ENCODE measurements around the gene AHR.

AHR gene

GRCh38 chr7:17369691-17370426 is 71.4 kb downstream of the AHR start:
- Histone ChIP-seq H3K27ac (ENCODE audit: low read length) (no peak overlapping the region), H3K4me3 (ENCODE audit: low read length) (no peak overlapping the region), H4K20me1 (ENCODE audit: insufficient read depth, low read length) (no peaks in the 10 kb centered on the region), H3K9me3 (replicated peaks; ENCODE audit: insufficient read depth, low read length) (no peaks in the 10 kb centered on the region), H3K36me3 (replicated peaks; ENCODE audit: insufficient read depth, low read length) (no peaks in the 10 kb centered on the region), H3K27me3 (replicated peaks; ENCODE audit: insufficient read depth, low read length) (no peaks in the 10 kb centered on the region), H3K79me2 (ENCODE audit: low read length) (no peaks in the 10 kb centered on the region), H3K4me2 (ENCODE audit: low read depth, low read length) (no peak overlapping the region), H3F3A (ENCODE audit: insufficient read depth, low read length) (no peaks in the 10 kb centered on the region), H3K4me1 (ENCODE audit: low read length) (no peaks in the 10 kb centered on the region), H2AFZ (ENCODE audit: low read length) (no peak overlapping the region), H3K9me2 (replicated peaks; ENCODE audit: insufficient read depth, low read length) (no peaks in the 10 kb centered on the region), H3K9ac (ENCODE audit: low read length) (no peak overlapping the region)
- no peak for TF ChIP-seq EZH2phosphoT487 (IDR thresholded peaks at IDR 0.05; ENCODE audit: low read length)
- no peak for TF ChIP-seq EZH2 (optimal IDR thresholded peaks at IDR 0.05; ENCODE audit: low read depth, low read length)
- TF ChIP-seq CTCF (IDR thresholded peaks at IDR 0.05; ENCODE audit: low read length): no peak
- DNase-seq: no peak

GRCh38 chr7:17370901-17371585 is 72.6 kb downstream of the AHR start:
- no peaks in the 10 kb centered on the region for H3K4me1 ChIP-seq (ENCODE audit: low read length)
- no peak for DNase-seq
- no peaks in the 10 kb centered on the region for H3K9me3 ChIP-seq (replicated peaks; ENCODE audit: insufficient read depth, low read length)
- no peak overlapping the region for H3K9ac ChIP-seq (ENCODE audit: low read length)
- H3K9me2 ChIP-seq (replicated peaks; ENCODE audit: insufficient read depth, low read length): no peaks in the 10 kb centered on the region
- H3K4me2 ChIP-seq (ENCODE audit: low read depth, low read length): no peak overlapping the region
- no peak overlapping the region for H3K27ac ChIP-seq (ENCODE audit: low read length)
- no peaks in the 10 kb centered on the region for H3K36me3 ChIP-seq (replicated peaks; ENCODE audit: insufficient read depth, low read length)
- no peaks in the 10 kb centered on the region for H3F3A ChIP-seq (ENCODE audit: insufficient read depth, low read length)
- no peak for TF ChIP-seq CTCF (IDR thresholded peaks at IDR 0.05; ENCODE audit: low read length)
- TF ChIP-seq EZH2 (optimal IDR thresholded peaks at IDR 0.05; ENCODE audit: low read depth, low read length): no peak
- TF ChIP-seq EZH2phosphoT487 (IDR thresholded peaks at IDR 0.05; ENCODE audit: low read length): no peak
- H3K27me3 ChIP-seq (replicated peaks; ENCODE audit: insufficient read depth, low read length): no peaks in the 10 kb centered on the region
- no peak overlapping the region for H2AFZ ChIP-seq (ENCODE audit: low read length)
- no peaks in the 10 kb centered on the region for H4K20me1 ChIP-seq (ENCODE audit: insufficient read depth, low read length)
- H3K4me3 ChIP-seq (ENCODE audit: low read length): no peak overlapping the region
- no peaks in the 10 kb centered on the region for H3K79me2 ChIP-seq (ENCODE audit: low read length)

GRCh38 chr7:17371671-17372524 is 73.4 kb downstream of the AHR start:
- Histone ChIP-seq H3K9me3 (replicated peaks; ENCODE audit: insufficient read depth, low read length) (no peaks in the 10 kb centered on the region), H3K27me3 (replicated peaks; ENCODE audit: insufficient read depth, low read length) (no peaks in the 10 kb centered on the region), H3K9me2 (replicated peaks; ENCODE audit: insufficient read depth, low read length) (no peaks in the 10 kb centered on the region), H4K20me1 (ENCODE audit: insufficient read depth, low read length) (no peaks in the 10 kb centered on the region), H3K4me2 (ENCODE audit: low read depth, low read length) (no peak overlapping the region), H3K36me3 (replicated peaks; ENCODE audit: insufficient read depth, low read length) (no peaks in the 10 kb centered on the region), H3F3A (ENCODE audit: insufficient read depth, low read length) (no peaks in the 10 kb centered on the region), H3K79me2 (ENCODE audit: low read length) (no peaks in the 10 kb centered on the region), H3K4me1 (ENCODE audit: low read length) (no peaks in the 10 kb centered on the region), H3K9ac (ENCODE audit: low read length) (no peak overlapping the region), H3K4me3 (ENCODE audit: low read length) (no peak overlapping the region), H2AFZ (ENCODE audit: low read length) (no peak overlapping the region), H3K27ac (ENCODE audit: low read length) (no peak overlapping the region)
- no peak for DNase-seq
- TF ChIP-seq CTCF (IDR thresholded peaks at IDR 0.05; ENCODE audit: low read length) (no peak), EZH2 (optimal IDR thresholded peaks at IDR 0.05; ENCODE audit: low read depth, low read length) (no peak), EZH2phosphoT487 (IDR thresholded peaks at IDR 0.05; ENCODE audit: low read length) (no peak)

Measured in MM.1S (cell line).